Neural progenitor cell (in vitro differentiated cells): ENCODE results near the gene SLC4A1. TPM values are rescaled to one million over a fixed set of nuclear protein-coding genes. Genes with fewer than 3 reads are reported as not detected.
A peak's percentile ranks its signal among the peaks of the same experiment; 100 is the strongest.

Experiments
- DNase-seq: peaks from one replicate; pipeline ENCODE4 v3.0.0-alpha.2; 2016; ENCODE audit warnings: low spot score
- H2AFZ ChIP-seq: fragments of 200-600 bp; sonication (generic); replicated peaks from 2 replicates; pipeline ENCODE4 v1.6.1; 2016; ENCODE audit warnings: antibody characterized with exemption
- H3F3A ChIP-seq: fragments of 200-600 bp; sonication (generic); 2 replicates; pipeline ENCODE4 v1.6.1; 2016; ENCODE audit warnings: antibody characterized with exemption, low read depth
- H3K27ac ChIP-seq: fragments of 200-600 bp; sonication (generic); 2 replicates; pipeline ENCODE4 v1.5.1; 2016; ENCODE audit warnings: mild to moderate bottlenecking
- H3K27me3 ChIP-seq: fragments of 200-600 bp; sonication (generic); 2 replicates; pipeline ENCODE4 v1.6.1; 2016; ENCODE audit warnings: mild to moderate bottlenecking, moderate library complexity
- H3K36me3 ChIP-seq: fragments of 200-600 bp; sonication (generic); 2 replicates; pipeline ENCODE4 v1.5.1; 2016
- H3K4me1 ChIP-seq: fragments of 200-600 bp; sonication (generic); 2 replicates; pipeline ENCODE4 v1.6.1; 2016; ENCODE audit warnings: mixed run types
- H3K4me2 ChIP-seq: fragments of 200-600 bp; sonication (generic); 2 replicates; pipeline ENCODE4 v1.6.1; 2016
- H3K4me3 ChIP-seq: fragments of 200-600 bp; sonication (generic); 2 replicates; pipeline ENCODE4 v1.5.1; 2016
- H3K79me2 ChIP-seq: fragments of 200-600 bp; sonication (generic); 2 replicates; pipeline ENCODE4 v1.6.1; 2016; ENCODE audit warnings: low read depth
- H3K9ac ChIP-seq: fragments of 200-600 bp; sonication (generic); 2 replicates; pipeline ENCODE4 v1.6.1; 2016
- H3K9me3 ChIP-seq: fragments of 200-600 bp; sonication (generic); 2 replicates; pipeline ENCODE4 v1.5.1; 2016; ENCODE audit warnings: low read depth
- H4K20me1 ChIP-seq: fragments of 200-600 bp; sonication (generic); 2 replicates; pipeline ENCODE4 v1.6.1; 2016; ENCODE audit warnings: low read depth
- H3K27ac Mint-ChIP-seq: 3 replicates; pipeline ENCODE4 v1.8.0; 2021; ENCODE audit warnings: mixed read lengths
- H3K27me3 Mint-ChIP-seq: 2 replicates; pipeline ENCODE4 v1.8.0; 2022; ENCODE audit warnings: low read depth, mild to moderate bottlenecking, inconsistent platforms, moderate library complexity, mixed read lengths; ENCODE audit not compliant: insufficient read depth
- H3K36me3 Mint-ChIP-seq: 3 replicates; pipeline ENCODE4 v1.8.0; 2021; ENCODE audit warnings: mixed read lengths
- H3K4me1 Mint-ChIP-seq: 3 replicates; pipeline ENCODE4 v1.8.0; 2021; ENCODE audit warnings: mixed read lengths
- H3K4me3 Mint-ChIP-seq: 3 replicates; pipeline ENCODE4 v1.8.0; 2021; ENCODE audit warnings: mild to moderate bottlenecking, moderate library complexity, mixed read lengths
- H3K9me3 Mint-ChIP-seq: 3 replicates; pipeline ENCODE4 v1.8.0; 2020; ENCODE audit warnings: mixed read lengths
- CTCF ChIP-seq: fragments of 200-600 bp; sonication (generic); IDR thresholded peaks from 2 replicates; pipeline ENCODE4 v1.5.1; 2017; ENCODE audit warnings: antibody characterized with exemption, mild to moderate bottlenecking
- EZH2 ChIP-seq: fragments of 200-600 bp; sonication (generic); IDR thresholded peaks from 2 replicates; pipeline ENCODE4 v1.6.1; 2017; ENCODE audit warnings: antibody characterized with exemption, mild to moderate bottlenecking, moderate library complexity
- EZH2phosphoT487 ChIP-seq: fragments of 200-600 bp; sonication (generic); IDR thresholded peaks from 2 replicates; pipeline ENCODE4 v1.6.1; 2017; ENCODE audit warnings: antibody characterized with exemption
- total RNA-seq: library from RNA; depleted of rRNA; stranded (reverse); fragments of >200 nt; gene quantifications from 2 replicates; pipeline ENCODE4 v1.2.3, GENCODE V29; 2015; ENCODE audit warnings: low replicate concordance

The SLC4A1 gene
- total RNA-seq, 1 donor from 2014 or later: not detected

DNA sequence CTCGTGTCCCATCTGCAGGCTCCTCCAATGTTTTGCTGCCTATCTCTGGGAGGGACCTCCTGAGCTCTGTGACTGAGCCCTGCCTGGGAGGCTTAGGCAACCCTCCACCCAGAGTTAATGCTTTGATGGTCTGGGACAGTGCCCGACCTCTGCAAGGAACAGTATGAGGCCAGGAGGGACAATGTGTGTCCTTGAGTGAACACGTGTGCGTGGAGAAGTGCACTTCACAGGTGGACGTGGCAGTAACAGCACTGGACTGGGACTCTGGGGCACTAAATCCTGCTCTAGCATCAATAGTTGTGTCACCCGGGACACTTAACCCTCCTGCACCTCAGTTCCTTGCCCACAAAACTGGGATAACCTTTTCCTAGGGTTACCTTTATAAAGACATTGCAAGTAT is 53.0 kb downstream of the SLC4A1 start:
- H4K20me1 ChIP-seq: peaks cover 45% of the 10 kb centered on the region
- H3K27me3 Mint-ChIP-seq: peaks cover 4% of the 10 kb centered on the region
- no peaks in the 10 kb centered on the region for H3K27me3 ChIP-seq
- H3K36me3 ChIP-seq: no peaks in the 10 kb centered on the region
- peaks cover 13% of the 10 kb centered on the region for H3K36me3 Mint-ChIP-seq
- peaks cover 5% of the 10 kb centered on the region for H3K4me1 ChIP-seq
- H3K79me2 ChIP-seq: peaks cover 43% of the 10 kb centered on the region
- H3K4me3 Mint-ChIP-seq: no peak overlapping the region
- H3K4me1 Mint-ChIP-seq: peaks cover 19% of the 10 kb centered on the region
- H3K4me3 ChIP-seq: no peak overlapping the region
- H3K27ac Mint-ChIP-seq: no peak overlapping the region
- no peak overlapping the region for H3K4me2 ChIP-seq
- H3K27ac ChIP-seq: no peak overlapping the region
- H2AFZ ChIP-seq: no peak overlapping the region
- H3K9me3 ChIP-seq: no peaks in the 10 kb centered on the region
- TF ChIP-seq CTCF (no peak), EZH2 (no peak), EZH2phosphoT487 (no peak)
- no peak overlapping the region for H3K9ac ChIP-seq
- no peak for DNase-seq
- no peaks in the 10 kb centered on the region for H3K9me3 Mint-ChIP-seq
- peaks cover 28% of the 10 kb centered on the region for H3F3A ChIP-seq

- Histone ChIP-seq H3K4me2 (no peak overlapping the region), H3K79me2 (peaks cover 35% of the 10 kb centered on the region), H3K27ac (no peak overlapping the region), H3K9me3 (no peaks in the 10 kb centered on the region), H3K9ac (no peak overlapping the region), H2AFZ (no peak overlapping the region), H3K36me3 (no peaks in the 10 kb centered on the region), H4K20me1 (peaks cover 48% of the 10 kb centered on the region), H3K27me3 (no peaks in the 10 kb centered on the region), H3K4me3 (no peak overlapping the region), H3F3A (peaks cover 29% of the 10 kb centered on the region), H3K4me1 (peaks cover 5% of the 10 kb centered on the region)
- H3K36me3 Mint-ChIP-seq: peaks cover 16% of the 10 kb centered on the region
- DNase-seq: no peak
- no peak overlapping the region for H3K27ac Mint-ChIP-seq
- peaks cover 4% of the 10 kb centered on the region for H3K27me3 Mint-ChIP-seq
- no peaks in the 10 kb centered on the region for H3K9me3 Mint-ChIP-seq
- peaks cover 19% of the 10 kb centered on the region for H3K4me1 Mint-ChIP-seq
- TF ChIP-seq EZH2phosphoT487 (no peak), EZH2 (no peak), CTCF (no peak)
- H3K4me3 Mint-ChIP-seq: peak overlapping the region; percentile 23
These were observed 53.8 kb downstream of the SLC4A1 start for GRCh38 chr17:44214230-44214494.

DNA sequence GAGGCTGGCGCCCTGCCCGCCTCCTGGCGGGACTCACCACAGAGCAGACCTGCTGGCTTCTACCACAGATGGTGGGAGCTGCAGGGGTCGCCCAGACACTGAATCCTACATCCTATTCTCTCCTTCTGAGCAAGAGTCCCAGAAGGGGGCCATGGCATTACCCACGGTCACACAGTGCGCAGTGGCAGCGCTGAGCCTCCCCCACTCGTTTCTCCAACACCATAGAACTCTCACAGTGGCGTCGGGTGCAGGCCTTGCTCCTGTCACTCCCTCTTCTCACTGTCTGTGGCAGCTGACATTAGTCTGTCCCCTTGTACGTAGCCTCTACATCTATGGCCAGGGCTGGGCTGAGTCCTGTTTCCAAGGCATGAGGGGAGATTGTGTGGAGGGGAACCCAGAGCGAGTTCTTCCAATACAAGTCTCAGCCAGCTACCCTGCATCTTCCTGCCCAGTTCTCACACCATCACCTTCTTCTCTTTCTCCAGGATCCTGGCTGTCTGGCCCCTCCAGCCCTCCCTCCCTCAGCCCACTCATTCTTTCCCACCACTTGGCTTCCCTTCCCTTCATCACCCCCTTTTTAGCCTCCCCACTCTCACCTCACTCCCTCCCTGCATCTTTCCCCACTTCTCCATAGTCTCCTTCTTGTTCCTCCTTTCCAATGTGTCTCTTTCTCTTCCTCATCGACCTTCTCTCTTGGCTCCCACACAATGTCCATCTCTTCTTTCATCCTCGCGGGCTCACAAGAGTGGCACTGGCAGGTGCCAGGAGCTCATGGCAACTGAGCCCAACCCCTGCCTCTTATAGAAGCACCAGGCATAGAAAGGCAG is 54.3 kb downstream of the SLC4A1 start:
- H3K27ac ChIP-seq: no peak overlapping the region
- TF ChIP-seq EZH2: no peak
- TF ChIP-seq CTCF: no peak
- no peak for TF ChIP-seq EZH2phosphoT487
- H2AFZ ChIP-seq: no peak overlapping the region
- no peak overlapping the region for H3K4me2 ChIP-seq
- no peak for DNase-seq
- peaks cover under 1% of the 10 kb centered on the region for H3K36me3 ChIP-seq
- H3K27me3 Mint-ChIP-seq: peaks cover 4% of the 10 kb centered on the region
- H3K4me3 ChIP-seq: no peak overlapping the region
- H3K27ac Mint-ChIP-seq: no peak overlapping the region
- H3K4me3 Mint-ChIP-seq: peak overlapping the region; percentile 23
- peaks cover 30% of the 10 kb centered on the region for H3K79me2 ChIP-seq
- H3K9ac ChIP-seq: no peak overlapping the region
- peaks cover 17% of the 10 kb centered on the region for H3K36me3 Mint-ChIP-seq
- peaks cover 51% of the 10 kb centered on the region for H4K20me1 ChIP-seq
- H3K27me3 ChIP-seq: no peaks in the 10 kb centered on the region
- H3K9me3 ChIP-seq: no peaks in the 10 kb centered on the region
- peaks cover 5% of the 10 kb centered on the region for H3K4me1 ChIP-seq
- no peaks in the 10 kb centered on the region for H3K9me3 Mint-ChIP-seq
- H3K4me1 Mint-ChIP-seq: peaks cover 19% of the 10 kb centered on the region
- peaks cover 28% of the 10 kb centered on the region for H3F3A ChIP-seq
